Stimulated activated CD4-positive, alpha-beta T cell treated with anti-CD3 and anti-CD28 coated beads, Interleukin-12 subunit alpha, Interleukin-12 subunit beta, amount 100 ng/mL, for 48 hours (primary cell): ENCODE results near the gene SH2D6.
"Not testable (repeated sequence)": the region's sequence is repeated elsewhere in the genome, so short reads cannot be mapped to it uniquely, and the experiment has no call there.

Experiments
- DNase-seq, 3 donors: peaks; one replicate each; pipeline ENCODE4 v3.0.0-alpha.2; 2020; ENCODE audit warnings: low read depth in 2 of 3, low spot score in 1 of 3

SH2D6 gene

GRCh38 chr2:85468096-85468703 is 49.7 kb downstream of the SH2D6 start:
- DNase-seq: no peak

- no peak for DNase-seq
These were observed 50.3 kb downstream of the SH2D6 start for GRCh38 chr2:85468704-85469349.

DNA sequence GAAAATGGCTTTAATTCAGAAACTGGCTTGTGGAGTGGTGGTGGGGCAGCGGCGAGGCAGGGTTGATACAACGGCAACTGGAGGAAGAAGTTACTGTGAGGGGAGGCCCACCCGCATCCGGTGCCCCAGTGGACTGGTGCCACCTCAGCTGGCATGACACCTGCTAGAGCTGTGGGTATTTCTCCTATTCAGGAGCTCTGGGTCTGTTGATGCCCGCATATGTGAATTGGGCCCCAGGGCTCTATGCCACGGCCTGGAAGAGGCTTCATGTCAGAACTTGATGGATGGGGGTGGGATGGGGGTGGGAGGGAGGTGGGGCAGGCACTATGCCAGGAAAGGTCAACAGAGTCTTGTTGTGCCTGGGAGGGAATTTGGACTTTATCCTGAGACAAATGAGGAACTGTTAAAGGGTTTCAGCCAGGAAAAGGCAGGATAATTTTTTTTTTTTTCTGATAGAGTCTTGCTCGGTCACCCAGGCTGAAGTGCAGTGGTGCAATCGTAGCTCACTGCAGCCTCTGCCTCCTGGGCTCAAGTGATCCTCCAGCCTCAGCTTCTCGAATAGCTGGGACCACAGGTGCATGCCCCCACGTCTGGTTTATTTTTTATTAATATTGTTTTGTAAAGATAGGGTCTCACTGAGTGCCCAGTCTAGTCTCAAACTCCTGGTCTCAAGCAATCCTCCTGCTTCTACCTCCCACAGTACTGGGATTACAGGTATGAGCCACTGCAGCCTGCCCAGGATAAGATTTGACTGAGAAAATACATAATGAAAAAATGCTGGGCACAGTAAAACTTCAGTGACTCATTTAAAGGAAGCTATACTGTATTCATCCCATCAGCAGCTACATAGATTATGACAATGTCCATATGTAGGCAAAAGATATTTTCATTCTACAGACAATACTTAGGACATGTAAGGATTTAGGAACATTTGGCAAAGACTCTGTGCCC is 52.6 kb downstream of the SH2D6 start:
- no peak for DNase-seq

DNA sequence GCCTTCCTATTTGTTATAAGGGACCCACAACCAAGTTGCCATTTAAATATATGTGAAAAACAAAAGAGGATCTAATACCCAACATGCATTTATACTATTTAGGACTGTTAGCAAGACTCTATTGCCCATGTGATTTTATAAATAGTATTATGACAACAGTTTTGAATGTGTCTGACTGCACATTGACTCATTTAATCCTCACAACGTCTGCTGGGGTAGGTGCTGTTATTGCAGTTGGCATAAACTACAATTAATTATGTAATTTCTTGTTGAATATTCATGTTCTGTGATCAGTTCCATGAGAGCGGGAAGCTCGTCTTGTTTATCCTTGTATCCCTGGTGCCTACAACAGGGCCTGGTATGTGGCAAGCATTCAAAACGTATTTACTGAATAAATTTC is 53.7 kb downstream of the SH2D6 start:
- no peak for DNase-seq

- DNase-seq: no peak
These were observed 57.4 kb downstream of the SH2D6 start for GRCh38 chr2:85475799-85476490.

DNA sequence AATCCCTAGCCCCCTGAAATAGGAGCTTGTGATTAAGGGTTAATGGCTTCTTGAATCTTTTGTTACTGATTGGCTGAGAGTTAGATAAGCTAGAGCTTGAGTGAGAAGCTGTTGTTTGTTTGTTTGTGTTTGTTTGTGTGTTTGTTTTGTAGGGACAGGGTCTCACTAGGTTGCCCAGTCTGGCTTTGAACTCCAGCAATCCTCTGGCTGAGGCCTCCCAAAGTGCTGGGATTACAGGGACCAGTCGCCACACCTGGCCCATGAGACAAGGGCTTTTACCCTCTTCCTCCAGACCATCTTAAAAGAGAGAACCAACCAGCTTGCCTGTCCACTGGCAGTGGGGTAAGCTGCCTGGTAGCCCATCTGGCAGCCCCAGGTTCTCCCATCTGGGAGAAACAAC is 58.1 kb downstream of the SH2D6 start:
- DNase-seq: no peak

GRCh38 chr2:85477884-85478283 is 59.4 kb downstream of the SH2D6 start:
- DNase-seq: no peak

DNA sequence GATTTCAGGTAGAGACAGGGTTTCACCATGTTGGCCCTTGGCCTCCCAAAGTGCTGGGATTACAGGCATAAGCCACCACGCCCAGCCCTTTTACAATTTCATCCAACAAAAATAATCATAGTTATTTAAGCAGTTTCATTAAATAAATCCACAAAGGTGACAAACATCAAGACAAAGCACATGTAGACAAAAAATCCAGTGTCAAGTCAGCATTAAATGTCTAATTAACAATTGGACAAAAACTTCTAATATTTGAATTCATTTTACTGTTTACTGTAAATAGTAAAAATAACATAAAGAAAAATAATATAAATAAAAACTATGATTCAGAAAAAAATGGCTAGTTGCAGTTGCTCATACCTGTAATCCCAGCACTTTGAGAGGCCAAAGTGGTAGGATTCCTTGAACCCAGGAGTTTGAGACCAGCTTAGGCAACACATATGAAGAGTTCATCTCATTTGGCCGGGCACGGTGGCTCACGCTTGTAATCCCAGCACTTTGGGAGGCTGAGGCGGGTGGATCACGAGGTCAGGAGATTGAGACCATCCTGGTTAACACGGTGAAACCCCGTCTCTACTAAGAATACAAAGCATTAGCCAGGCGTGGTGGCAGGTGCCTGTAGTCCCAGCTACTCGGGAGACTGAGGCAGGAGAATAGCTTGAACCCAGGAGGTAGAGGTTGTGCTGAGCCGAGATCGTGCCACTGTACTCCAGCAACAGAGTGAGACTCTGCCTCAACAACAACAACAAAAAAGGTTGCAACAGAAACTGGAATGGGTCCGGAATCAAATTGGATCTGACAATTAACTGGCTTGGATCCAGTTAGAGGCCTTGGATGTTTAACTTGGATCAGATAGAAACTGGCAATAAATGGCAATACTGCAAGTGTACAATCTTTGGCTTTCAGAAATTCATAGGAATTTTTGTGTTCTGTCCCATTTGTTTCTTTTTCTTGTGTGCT is 63.6 kb downstream of the SH2D6 start:
- DNase-seq: no peak

GRCh38 chr2:85484615-85485014 is 66.1 kb downstream of the SH2D6 start:
- not testable (repeated sequence) for DNase-seq

DNA sequence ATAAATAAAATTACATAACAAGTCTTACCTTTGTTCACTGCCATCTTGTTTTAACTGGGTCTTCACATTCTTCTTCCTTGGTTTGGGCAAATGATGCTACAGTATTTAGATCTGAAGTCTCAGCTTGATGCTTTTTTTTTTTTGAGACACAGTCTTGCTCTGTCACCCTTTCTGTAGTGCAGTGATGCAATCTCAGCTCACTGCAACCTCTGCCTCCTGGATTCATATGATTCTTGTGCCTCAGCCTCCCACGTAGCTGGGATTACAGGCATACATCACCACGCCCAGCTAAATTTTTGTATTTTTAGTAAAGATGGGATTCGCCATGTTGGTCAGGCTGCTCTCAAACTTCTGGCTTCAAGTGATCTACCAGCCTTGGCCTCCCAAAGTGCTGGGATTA is 67.3 kb downstream of the SH2D6 start:
- DNase-seq: no peak
